Measurements from ENCODE around the gene DCAF17.

DNA sequence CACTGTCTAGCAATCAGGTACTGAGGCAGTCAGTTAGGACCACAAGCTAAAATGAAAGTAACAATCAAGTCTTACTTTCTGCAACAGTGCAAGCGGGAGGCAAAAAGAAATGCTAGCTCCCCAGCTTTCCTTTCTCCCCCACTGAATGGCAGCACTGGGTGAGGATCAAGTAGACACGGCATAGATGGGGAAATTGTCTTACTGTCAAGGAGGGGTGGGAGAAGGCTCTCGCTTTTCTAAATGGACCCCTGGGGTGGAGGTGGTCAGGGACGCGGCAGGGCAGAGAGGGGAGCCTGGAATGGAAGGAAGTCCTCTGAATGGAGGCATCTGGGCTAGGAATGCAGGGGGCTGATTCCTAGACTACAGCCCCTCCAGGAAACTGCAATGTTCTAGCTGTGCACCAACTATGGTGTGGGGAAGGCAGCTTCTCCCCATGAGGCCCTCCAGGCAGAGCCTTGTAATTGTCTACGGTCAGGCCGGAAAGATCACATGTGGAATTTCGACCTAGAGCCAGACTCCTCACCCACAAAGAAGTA, 24.5 kb upstream of the DCAF17 start:
- no peak for TF ChIP-seq SP4 (CRISPR knock-in tag; IDR thresholded peaks at IDR 0.05)
- TF ChIP-seq, protein P1, sequence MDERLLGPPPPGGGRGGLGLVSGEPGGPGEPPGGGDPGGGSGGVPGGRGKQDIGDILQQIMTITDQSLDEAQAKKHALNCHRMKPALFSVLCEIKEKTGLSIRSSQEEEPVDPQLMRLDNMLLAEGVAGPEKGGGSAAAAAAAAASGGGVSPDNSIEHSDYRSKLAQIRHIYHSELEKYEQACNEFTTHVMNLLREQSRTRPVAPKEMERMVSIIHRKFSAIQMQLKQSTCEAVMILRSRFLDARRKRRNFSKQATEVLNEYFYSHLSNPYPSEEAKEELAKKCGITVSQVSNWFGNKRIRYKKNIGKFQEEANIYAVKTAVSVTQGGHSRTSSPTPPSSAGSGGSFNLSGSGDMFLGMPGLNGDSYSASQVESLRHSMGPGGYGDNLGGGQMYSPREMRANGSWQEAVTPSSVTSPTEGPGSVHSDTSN (CRISPR knock-in tag; IDR thresholded peaks at IDR 0.05) = no peak
- no peak for TF ChIP-seq PHB2 (IDR thresholded peaks at IDR 0.05; ENCODE audit: partially characterized antibody)
- no peak for TF ChIP-seq ZNF224 (CRISPR knock-in tag; IDR thresholded peaks at IDR 0.05)
- no peak for TF ChIP-seq FIP1L1 (IDR thresholded peaks at IDR 0.05; ENCODE audit: borderline replicate concordance, insufficient read depth, low read depth, low read length)
- no peak for TF ChIP-seq KDM2A (CRISPR knock-in tag; IDR thresholded peaks at IDR 0.05; ENCODE audit: borderline replicate concordance, low read depth)
- TF ChIP-seq, protein P2, sequence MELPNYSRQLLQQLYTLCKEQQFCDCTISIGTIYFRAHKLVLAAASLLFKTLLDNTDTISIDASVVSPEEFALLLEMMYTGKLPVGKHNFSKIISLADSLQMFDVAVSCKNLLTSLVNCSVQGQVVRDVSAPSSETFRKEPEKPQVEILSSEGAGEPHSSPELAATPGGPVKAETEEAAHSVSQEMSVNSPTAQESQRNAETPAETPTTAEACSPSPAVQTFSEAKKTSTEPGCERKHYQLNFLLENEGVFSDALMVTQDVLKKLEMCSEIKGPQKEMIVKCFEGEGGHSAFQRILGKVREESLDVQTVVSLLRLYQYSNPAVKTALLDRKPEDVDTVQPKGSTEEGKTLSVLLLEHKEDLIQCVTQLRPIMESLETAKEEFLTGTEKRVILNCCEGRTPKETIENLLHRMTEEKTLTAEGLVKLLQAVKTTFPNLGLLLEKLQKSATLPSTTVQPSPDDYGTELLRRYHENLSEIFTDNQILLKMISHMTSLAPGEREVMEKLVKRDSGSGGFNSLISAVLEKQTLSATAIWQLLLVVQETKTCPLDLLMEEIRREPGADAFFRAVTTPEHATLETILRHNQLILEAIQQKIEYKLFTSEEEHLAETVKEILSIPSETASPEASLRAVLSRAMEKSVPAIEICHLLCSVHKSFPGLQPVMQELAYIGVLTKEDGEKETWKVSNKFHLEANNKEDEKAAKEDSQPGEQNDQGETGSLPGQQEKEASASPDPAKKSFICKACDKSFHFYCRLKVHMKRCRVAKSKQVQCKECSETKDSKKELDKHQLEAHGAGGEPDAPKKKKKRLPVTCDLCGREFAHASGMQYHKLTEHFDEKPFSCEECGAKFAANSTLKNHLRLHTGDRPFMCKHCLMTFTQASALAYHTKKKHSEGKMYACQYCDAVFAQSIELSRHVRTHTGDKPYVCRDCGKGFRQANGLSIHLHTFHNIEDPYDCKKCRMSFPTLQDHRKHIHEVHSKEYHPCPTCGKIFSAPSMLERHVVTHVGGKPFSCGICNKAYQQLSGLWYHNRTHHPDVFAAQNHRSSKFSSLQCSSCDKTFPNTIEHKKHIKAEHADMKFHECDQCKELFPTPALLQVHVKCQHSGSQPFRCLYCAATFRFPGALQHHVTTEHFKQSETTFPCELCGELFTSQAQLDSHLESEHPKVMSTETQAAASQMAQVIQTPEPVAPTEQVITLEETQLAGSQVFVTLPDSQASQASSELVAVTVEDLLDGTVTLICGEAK (IDR thresholded peaks at IDR 0.05) = no peak
- TF ChIP-seq, protein P2 (CRISPR knock-in tag; IDR thresholded peaks at IDR 0.05) = no peak
- TF ChIP-seq, protein P3, sequence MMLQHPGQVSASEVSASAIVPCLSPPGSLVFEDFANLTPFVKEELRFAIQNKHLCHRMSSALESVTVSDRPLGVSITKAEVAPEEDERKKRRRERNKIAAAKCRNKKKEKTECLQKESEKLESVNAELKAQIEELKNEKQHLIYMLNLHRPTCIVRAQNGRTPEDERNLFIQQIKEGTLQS (CRISPR knock-in tag; IDR thresholded peaks at IDR 0.05) = no peak
- TF ChIP-seq, protein P4, sequence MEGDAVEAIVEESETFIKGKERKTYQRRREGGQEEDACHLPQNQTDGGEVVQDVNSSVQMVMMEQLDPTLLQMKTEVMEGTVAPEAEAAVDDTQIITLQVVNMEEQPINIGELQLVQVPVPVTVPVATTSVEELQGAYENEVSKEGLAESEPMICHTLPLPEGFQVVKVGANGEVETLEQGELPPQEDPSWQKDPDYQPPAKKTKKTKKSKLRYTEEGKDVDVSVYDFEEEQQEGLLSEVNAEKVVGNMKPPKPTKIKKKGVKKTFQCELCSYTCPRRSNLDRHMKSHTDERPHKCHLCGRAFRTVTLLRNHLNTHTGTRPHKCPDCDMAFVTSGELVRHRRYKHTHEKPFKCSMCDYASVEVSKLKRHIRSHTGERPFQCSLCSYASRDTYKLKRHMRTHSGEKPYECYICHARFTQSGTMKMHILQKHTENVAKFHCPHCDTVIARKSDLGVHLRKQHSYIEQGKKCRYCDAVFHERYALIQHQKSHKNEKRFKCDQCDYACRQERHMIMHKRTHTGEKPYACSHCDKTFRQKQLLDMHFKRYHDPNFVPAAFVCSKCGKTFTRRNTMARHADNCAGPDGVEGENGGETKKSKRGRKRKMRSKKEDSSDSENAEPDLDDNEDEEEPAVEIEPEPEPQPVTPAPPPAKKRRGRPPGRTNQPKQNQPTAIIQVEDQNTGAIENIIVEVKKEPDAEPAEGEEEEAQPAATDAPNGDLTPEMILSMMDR (CRISPR knock-in tag; IDR thresholded peaks at IDR 0.05) = no peak
- no peak for TF ChIP-seq NCOA2 (CRISPR knock-in tag; IDR thresholded peaks at IDR 0.05)
- TF ChIP-seq, protein P5, sequence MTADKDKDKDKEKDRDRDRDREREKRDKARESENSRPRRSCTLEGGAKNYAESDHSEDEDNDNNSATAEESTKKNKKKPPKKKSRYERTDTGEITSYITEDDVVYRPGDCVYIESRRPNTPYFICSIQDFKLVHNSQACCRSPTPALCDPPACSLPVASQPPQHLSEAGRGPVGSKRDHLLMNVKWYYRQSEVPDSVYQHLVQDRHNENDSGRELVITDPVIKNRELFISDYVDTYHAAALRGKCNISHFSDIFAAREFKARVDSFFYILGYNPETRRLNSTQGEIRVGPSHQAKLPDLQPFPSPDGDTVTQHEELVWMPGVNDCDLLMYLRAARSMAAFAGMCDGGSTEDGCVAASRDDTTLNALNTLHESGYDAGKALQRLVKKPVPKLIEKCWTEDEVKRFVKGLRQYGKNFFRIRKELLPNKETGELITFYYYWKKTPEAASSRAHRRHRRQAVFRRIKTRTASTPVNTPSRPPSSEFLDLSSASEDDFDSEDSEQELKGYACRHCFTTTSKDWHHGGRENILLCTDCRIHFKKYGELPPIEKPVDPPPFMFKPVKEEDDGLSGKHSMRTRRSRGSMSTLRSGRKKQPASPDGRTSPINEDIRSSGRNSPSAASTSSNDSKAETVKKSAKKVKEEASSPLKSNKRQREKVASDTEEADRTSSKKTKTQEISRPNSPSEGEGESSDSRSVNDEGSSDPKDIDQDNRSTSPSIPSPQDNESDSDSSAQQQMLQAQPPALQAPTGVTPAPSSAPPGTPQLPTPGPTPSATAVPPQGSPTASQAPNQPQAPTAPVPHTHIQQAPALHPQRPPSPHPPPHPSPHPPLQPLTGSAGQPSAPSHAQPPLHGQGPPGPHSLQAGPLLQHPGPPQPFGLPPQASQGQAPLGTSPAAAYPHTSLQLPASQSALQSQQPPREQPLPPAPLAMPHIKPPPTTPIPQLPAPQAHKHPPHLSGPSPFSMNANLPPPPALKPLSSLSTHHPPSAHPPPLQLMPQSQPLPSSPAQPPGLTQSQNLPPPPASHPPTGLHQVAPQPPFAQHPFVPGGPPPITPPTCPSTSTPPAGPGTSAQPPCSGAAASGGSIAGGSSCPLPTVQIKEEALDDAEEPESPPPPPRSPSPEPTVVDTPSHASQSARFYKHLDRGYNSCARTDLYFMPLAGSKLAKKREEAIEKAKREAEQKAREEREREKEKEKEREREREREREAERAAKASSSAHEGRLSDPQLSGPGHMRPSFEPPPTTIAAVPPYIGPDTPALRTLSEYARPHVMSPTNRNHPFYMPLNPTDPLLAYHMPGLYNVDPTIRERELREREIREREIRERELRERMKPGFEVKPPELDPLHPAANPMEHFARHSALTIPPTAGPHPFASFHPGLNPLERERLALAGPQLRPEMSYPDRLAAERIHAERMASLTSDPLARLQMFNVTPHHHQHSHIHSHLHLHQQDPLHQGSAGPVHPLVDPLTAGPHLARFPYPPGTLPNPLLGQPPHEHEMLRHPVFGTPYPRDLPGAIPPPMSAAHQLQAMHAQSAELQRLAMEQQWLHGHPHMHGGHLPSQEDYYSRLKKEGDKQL (CRISPR knock-in tag; IDR thresholded peaks at IDR 0.05; ENCODE audit: low read depth) = no peak
- TF ChIP-seq, protein P6, sequence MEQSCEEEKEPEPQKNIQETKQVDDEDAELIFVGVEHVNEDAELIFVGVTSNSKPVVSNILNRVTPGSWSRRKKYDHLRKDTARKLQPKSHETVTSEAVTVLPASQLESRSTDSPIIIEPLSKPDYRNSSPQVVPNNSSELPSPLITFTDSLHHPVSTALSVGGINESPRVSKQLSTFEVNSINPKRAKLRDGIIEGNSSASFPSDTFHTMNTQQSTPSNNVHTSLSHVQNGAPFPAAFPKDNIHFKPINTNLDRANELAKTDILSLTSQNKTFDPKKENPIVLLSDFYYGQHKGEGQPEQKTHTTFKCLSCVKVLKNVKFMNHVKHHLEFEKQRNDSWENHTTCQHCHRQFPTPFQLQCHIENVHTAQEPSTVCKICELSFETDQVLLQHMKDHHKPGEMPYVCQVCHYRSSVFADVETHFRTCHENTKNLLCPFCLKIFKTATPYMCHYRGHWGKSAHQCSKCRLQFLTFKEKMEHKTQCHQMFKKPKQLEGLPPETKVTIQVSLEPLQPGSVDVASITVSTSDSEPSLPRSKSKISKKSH (CRISPR knock-in tag; IDR thresholded peaks at IDR 0.05; ENCODE audit: borderline replicate concordance) = no peak
